Activated naive CD4-positive, alpha-beta T cell treated with Interleukin-2 at 50 U/mL for 16 hours (primary cell): ENCODE results near the gene CUX1.

Experiments used
- DNase-seq: peaks from one replicate; pipeline ENCODE4 v3.0.0-alpha.2; 2020

Gene CUX1

GRCh38 chr7:101898106-101898505, 80.7 kb downstream of the CUX1 start:
- DNase-seq, result no peak

GRCh38 chr7:101899616-101900015, 82.2 kb downstream of the CUX1 start:
- DNase-seq, result no peak

GRCh38 chr7:101900103-101900502, 82.7 kb downstream of the CUX1 start:
- DNase-seq, result no peak

- no peak for DNase-seq
Measured at GRCh38 chr7:101901661-101902491, 84.5 kb downstream of the CUX1 start.

- no peak for DNase-seq
Measured at GRCh38 chr7:101902680-101903514, 85.5 kb downstream of the CUX1 start.

- DNase-seq, result no peak
Measured at GRCh38 chr7:101903515-101903868, 86.1 kb downstream of the CUX1 start.

GRCh38 chr7:101904019-101904418, 86.6 kb downstream of the CUX1 start:
- DNase-seq, result no peak

GRCh38 chr7:101905203-101905865, 87.9 kb downstream of the CUX1 start:
- DNase-seq, result no peak

GRCh38 chr7:101906291-101907240, 89.1 kb downstream of the CUX1 start:
- DNase-seq, result no peak

GRCh38 chr7:101910991-101911799, 93.8 kb downstream of the CUX1 start:
- DNase-seq, result no peak

GRCh38 chr7:101911800-101912715, 94.6 kb downstream of the CUX1 start:
- no peak for DNase-seq

- no peak for DNase-seq
Measured at GRCh38 chr7:101912716-101913110, 95.3 kb downstream of the CUX1 start.

- no peak for DNase-seq
Measured at GRCh38 chr7:101913247-101913721, 95.9 kb downstream of the CUX1 start.

GRCh38 chr7:101913851-101914250, 96.4 kb downstream of the CUX1 start:
- DNase-seq, result no peak

- no peak for DNase-seq
Measured at GRCh38 chr7:101915000-101915399, 97.6 kb downstream of the CUX1 start.

GRCh38 chr7:101916041-101916800, 98.8 kb downstream of the CUX1 start:
- DNase-seq, result no peak

GRCh38 chr7:101916876-101917275, 99.5 kb downstream of the CUX1 start:
- no peak for DNase-seq

GRCh38 chr7:101917566-101917965, 100.1 kb downstream of the CUX1 start:
- no peak for DNase-seq

- no peak for DNase-seq
Measured at GRCh38 chr7:101918426-101918825, 101.0 kb downstream of the CUX1 start.
